ENCODE measurements around the gene PACSIN1.
A peak's percentile ranks its signal among the peaks of the same experiment; 100 is the strongest.

The PACSIN1 gene

DNA sequence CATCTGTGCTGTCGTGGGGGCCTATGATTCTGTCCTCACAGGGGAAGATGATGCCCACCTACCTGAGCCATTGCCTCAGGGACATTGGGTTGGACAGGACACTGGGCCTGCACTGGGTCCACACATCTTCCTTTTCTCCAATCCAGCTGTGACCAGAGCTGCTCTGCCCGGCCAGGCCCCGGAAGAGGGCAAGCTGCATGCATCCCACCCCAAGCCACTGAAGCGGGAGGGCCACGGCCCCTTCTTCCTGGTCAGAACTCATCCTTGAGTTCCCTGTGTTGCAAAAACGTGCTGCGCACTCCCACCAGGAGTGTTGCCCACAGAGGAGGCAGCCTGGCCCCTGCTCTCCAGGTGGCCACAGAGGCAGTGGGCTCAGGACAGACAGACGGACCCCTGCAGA lies 52.1 kb downstream of the PACSIN1 start:
- H3K9ac ChIP-seq (ENCODE audit: low read length in 5 of 5) = no peak overlapping the region
- no peaks in the 10 kb centered on the region for H3K36me3 ChIP-seq (ENCODE audit: control insufficient read depth in 5 of 5, insufficient read depth in 5 of 5, low read length in 5 of 5)
- peaks cover 0 to 6% (median 0%) of the 10 kb centered on the region in 5 donors for H3K4me1 ChIP-seq (ENCODE audit: control insufficient read depth in 5 of 5, insufficient read depth in 5 of 5, low read length in 5 of 5)
- H3K4me3 ChIP-seq (ENCODE audit: low read depth in 1 of 5, low read length in 5 of 5) = no peak overlapping the region
- H3K9me3 ChIP-seq (ENCODE audit: control insufficient read depth in 5 of 5, low read length in 5 of 5) = no peaks in the 10 kb centered on the region
- peaks cover 12 to 32% (median 28%) of the 10 kb centered on the region in 5 donors for H3K27me3 ChIP-seq (ENCODE audit: control insufficient read depth in 5 of 5, insufficient read depth in 4 of 5, low read length in 5 of 5)
- no peak overlapping the region for H3K27ac ChIP-seq (ENCODE audit: low read depth, low read length)

DNA sequence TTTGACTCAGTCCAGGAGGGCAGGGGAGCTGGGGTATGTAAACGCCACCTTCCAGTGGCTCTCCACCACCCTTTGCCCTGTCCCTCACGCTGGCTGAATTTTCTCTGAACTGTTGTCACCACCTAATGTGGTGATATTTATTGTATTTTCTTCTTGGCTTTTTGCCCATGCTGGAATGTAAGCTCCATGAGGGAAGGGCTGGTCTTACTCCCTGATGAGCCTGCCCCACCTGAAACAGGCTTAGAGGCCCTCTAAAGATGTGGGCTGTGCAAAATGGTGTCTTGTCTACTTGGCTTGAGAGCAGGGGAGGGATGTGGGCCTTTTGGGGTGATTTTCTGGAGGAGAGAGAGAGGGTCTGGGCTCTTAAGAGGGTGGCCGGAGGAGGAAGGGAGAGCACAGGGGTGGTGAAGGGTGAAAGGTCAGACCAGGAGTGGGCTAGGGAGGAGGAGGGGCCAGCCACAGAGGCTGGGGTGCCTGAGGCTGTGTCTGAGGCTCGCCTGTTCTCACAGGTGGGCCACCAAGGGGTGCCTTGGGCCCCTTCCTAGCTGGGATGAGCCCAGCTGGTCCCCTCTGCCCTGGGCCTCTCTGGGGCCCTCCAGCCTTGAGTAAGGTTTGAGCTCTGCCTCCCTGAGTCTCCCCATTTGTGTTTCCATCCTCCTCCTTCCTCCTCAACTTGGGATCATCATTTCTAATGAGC lies 52.9 kb downstream of the PACSIN1 start:
- H3K9ac ChIP-seq (ENCODE audit: low read length in 5 of 5) = no peak overlapping the region
- peaks cover 0 to 6% (median 0%) of the 10 kb centered on the region in 5 donors for H3K4me1 ChIP-seq (ENCODE audit: control insufficient read depth in 5 of 5, insufficient read depth in 5 of 5, low read length in 5 of 5)
- no peak overlapping the region for H3K4me3 ChIP-seq (ENCODE audit: low read depth in 1 of 5, low read length in 5 of 5)
- H3K27me3 ChIP-seq (ENCODE audit: control insufficient read depth in 5 of 5, insufficient read depth in 4 of 5, low read length in 5 of 5) = peaks cover 12 to 32% (median 28%) of the 10 kb centered on the region in 5 donors
- H3K9me3 ChIP-seq (ENCODE audit: control insufficient read depth in 5 of 5, low read length in 5 of 5) = no peaks in the 10 kb centered on the region
- H3K27ac ChIP-seq (ENCODE audit: low read depth, low read length) = no peak overlapping the region
- no peaks in the 10 kb centered on the region for H3K36me3 ChIP-seq (ENCODE audit: control insufficient read depth in 5 of 5, insufficient read depth in 5 of 5, low read length in 5 of 5)

DNA sequence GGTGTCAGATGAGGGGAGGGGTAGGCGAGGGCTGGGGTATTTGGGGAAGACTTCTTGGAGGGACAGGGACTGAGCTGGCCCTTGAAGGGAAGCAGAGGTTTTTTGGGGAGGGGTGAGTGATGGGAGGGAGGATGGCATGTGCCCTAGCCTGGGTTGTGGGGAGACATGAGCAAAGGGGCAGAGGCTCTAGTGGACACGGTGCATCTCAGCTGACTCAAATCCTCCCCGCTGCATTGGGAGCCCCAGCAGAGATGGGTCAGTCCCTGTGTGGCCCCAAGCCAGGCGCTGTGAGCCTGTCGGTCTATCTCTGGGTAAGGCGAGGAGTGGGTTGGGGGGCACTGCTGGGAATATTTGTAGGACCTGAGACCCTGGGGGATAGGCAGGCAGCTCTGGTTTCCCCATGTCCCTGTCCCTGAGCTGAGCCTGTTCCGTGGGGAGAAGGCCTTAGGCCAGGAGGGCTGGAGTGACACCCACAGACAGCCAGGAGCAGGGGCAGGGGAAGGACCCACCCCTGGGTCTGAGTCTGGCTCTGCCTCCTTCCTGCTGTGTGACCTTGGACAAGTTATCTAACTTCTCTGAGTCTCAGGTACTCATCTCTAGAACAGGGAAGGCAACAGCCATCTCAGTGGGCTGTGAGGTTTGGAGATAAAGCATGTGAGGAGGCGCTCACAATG lies 54.2 kb downstream of the PACSIN1 start:
- Histone ChIP-seq H3K27ac (ENCODE audit: low read depth, low read length) (no peak overlapping the region), H3K27me3 (ENCODE audit: control insufficient read depth in 5 of 5, insufficient read depth in 4 of 5, low read length in 5 of 5) (peaks cover 11 to 23% (median 17%) of the 10 kb centered on the region in 5 donors), H3K4me3 (ENCODE audit: low read depth in 1 of 5, low read length in 5 of 5) (no peak overlapping the region), H3K9ac (ENCODE audit: low read length in 5 of 5) (no peak overlapping the region), H3K36me3 (ENCODE audit: control insufficient read depth in 5 of 5, insufficient read depth in 5 of 5, low read length in 5 of 5) (no peaks in the 10 kb centered on the region), H3K4me1 (ENCODE audit: control insufficient read depth in 5 of 5, insufficient read depth in 5 of 5, low read length in 5 of 5) (no peaks in the 10 kb centered on the region), H3K9me3 (ENCODE audit: control insufficient read depth in 5 of 5, low read length in 5 of 5) (no peaks in the 10 kb centered on the region)

- H3K27ac ChIP-seq (ENCODE audit: low read depth, low read length) = no peak overlapping the region
- H3K4me1 ChIP-seq (ENCODE audit: control insufficient read depth in 5 of 5, insufficient read depth in 5 of 5, low read length in 5 of 5) = no peaks in the 10 kb centered on the region
- no peaks in the 10 kb centered on the region for H3K36me3 ChIP-seq (ENCODE audit: control insufficient read depth in 5 of 5, insufficient read depth in 5 of 5, low read length in 5 of 5)
- H3K27me3 ChIP-seq (ENCODE audit: control insufficient read depth in 5 of 5, insufficient read depth in 4 of 5, low read length in 5 of 5) = peaks cover 7 to 17% (median 10%) of the 10 kb centered on the region in 5 donors
- H3K4me3 ChIP-seq (ENCODE audit: low read depth in 1 of 5, low read length in 5 of 5) = no peak overlapping the region
- no peak overlapping the region for H3K9ac ChIP-seq (ENCODE audit: low read length in 5 of 5)
- H3K9me3 ChIP-seq (ENCODE audit: control insufficient read depth in 5 of 5, low read length in 5 of 5) = no peaks in the 10 kb centered on the region
These were observed 55.0 kb downstream of the PACSIN1 start for GRCh38 chr6:34520645-34521462.

DNA sequence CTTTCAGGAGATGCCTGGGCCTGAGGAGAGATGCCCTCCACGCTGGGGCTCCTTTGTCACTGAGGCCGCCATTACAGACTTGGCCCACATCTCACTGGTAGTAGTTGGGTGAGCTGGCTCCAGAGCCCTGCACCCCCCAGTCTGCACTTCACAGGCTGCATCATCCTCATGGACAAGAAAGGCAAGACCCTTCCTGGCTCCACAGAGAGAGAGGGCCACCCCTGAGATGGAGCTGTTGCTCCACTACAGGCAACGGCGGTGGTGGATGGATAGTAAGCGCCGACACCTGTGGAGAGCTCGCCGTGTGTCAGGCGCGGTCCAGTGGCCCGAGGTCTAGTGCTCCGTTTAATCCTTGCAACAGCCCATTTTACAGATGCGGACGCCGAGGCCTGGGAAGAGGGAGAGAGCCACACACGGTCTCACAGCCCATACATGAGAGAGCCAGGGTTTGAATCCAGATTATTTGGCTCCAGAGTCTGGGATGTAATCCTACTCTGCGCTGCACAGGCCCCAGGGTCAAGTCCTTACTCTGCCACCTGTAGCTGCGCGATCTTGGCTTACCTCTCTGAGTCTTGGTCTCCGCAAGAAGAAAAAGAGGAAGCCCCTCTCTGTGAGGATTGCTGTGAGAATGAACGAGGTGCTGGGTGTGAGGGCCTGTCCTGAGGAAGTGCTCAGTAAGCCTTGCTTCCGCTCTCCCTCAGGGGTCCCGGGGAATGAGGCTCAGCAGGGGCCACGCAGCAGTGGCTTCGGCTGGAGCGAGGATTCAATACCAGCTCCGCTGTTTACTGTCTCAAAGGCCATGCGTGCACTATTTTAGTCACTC lies 55.8 kb downstream of the PACSIN1 start:
- Histone ChIP-seq H3K27ac (ENCODE audit: low read depth, low read length) (no peak overlapping the region), H3K36me3 (ENCODE audit: control insufficient read depth in 5 of 5, insufficient read depth in 5 of 5, low read length in 5 of 5) (no peaks in the 10 kb centered on the region), H3K9ac (ENCODE audit: low read length in 5 of 5) (no peak overlapping the region), H3K9me3 (ENCODE audit: control insufficient read depth in 5 of 5, low read length in 5 of 5) (no peaks in the 10 kb centered on the region), H3K4me3 (ENCODE audit: low read depth in 1 of 5, low read length in 5 of 5) (no peak overlapping the region), H3K4me1 (ENCODE audit: control insufficient read depth in 5 of 5, insufficient read depth in 5 of 5, low read length in 5 of 5) (peaks cover 0 to 7% (median 6%) of the 10 kb centered on the region in 5 donors), H3K27me3 (ENCODE audit: control insufficient read depth in 5 of 5, insufficient read depth in 4 of 5, low read length in 5 of 5) (peaks cover 4 to 9% (median 5%) of the 10 kb centered on the region in 5 donors)

DNA sequence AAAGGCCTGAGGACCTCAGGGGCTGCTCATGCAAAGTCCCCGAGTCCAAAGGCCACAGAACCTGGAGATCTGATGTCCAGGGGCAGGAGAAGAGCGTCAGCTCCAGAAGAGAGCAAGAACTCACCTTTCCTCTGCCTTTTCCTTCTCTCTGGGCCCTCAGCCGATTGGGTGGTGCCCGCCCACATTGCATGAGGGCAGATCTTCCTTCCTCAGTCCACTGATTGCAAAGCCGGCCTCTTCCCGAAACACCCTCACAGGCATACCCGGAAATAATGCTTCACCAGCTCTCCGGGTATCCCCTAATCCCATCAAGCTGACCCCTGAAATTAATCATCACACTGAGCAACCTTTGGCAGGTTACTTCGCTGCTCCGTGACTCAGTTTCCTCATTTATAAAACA lies 56.9 kb downstream of the PACSIN1 start:
- H3K4me1 ChIP-seq (ENCODE audit: control insufficient read depth in 5 of 5, insufficient read depth in 5 of 5, low read length in 5 of 5) = peaks cover under 1 to 14% (median 13%) of the 10 kb centered on the region in 5 donors
- no peaks in the 10 kb centered on the region for H3K36me3 ChIP-seq (ENCODE audit: control insufficient read depth in 5 of 5, insufficient read depth in 5 of 5, low read length in 5 of 5)
- H3K27me3 ChIP-seq (ENCODE audit: control insufficient read depth in 5 of 5, insufficient read depth in 4 of 5, low read length in 5 of 5) = peaks cover 0 to 4% (median 0%) of the 10 kb centered on the region in 5 donors
- H3K4me3 ChIP-seq (ENCODE audit: low read depth in 1 of 5, low read length in 5 of 5) = no peak overlapping the region
- no peak overlapping the region for H3K9ac ChIP-seq (ENCODE audit: low read length in 5 of 5)
- no peak overlapping the region for H3K27ac ChIP-seq (ENCODE audit: low read depth, low read length)
- no peaks in the 10 kb centered on the region for H3K9me3 ChIP-seq (ENCODE audit: control insufficient read depth in 5 of 5, low read length in 5 of 5)

GRCh38 chr6:34523441-34524206 lies 57.7 kb downstream of the PACSIN1 start:
- Histone ChIP-seq H3K4me1 (ENCODE audit: control insufficient read depth in 5 of 5, insufficient read depth in 5 of 5, low read length in 5 of 5) (peaks cover 2 to 17% (median 14%) of the 10 kb centered on the region in 5 donors), H3K9ac (ENCODE audit: low read length in 5 of 5) (peak overlapping the region in 1 of 5 donors; percentile 30), H3K4me3 (ENCODE audit: low read depth in 1 of 5, low read length in 5 of 5) (no peak overlapping the region), H3K27me3 (ENCODE audit: control insufficient read depth in 5 of 5, insufficient read depth in 4 of 5, low read length in 5 of 5) (peaks cover 0 to 4% (median 0%) of the 10 kb centered on the region in 5 donors), H3K36me3 (ENCODE audit: control insufficient read depth in 5 of 5, insufficient read depth in 5 of 5, low read length in 5 of 5) (no peaks in the 10 kb centered on the region), H3K27ac (ENCODE audit: low read depth, low read length) (no peak overlapping the region), H3K9me3 (ENCODE audit: control insufficient read depth in 5 of 5, low read length in 5 of 5) (no peaks in the 10 kb centered on the region)

DNA sequence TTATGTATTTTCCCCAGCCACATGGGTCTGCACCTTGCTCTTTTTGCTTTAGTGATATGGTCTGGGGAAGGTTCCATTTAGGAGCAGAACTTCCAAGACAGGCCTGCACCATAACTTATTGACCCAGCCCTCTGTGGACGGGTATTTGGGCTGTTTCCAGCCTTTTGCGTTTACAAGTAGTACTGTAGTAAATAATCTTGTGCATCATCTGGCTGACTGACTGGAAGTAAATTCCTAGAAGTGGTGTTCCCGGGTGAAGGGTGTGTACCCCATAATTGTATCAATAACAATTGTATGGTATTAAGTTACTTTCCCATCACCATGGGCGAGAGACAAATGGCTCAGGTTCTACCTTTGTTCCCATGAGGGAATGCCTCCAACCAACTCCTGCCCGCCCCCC lies 58.6 kb downstream of the PACSIN1 start:
- no peaks in the 10 kb centered on the region for H3K9me3 ChIP-seq (ENCODE audit: control insufficient read depth in 5 of 5, low read length in 5 of 5)
- H3K4me3 ChIP-seq (ENCODE audit: low read depth in 1 of 5, low read length in 5 of 5) = no peak overlapping the region
- H3K9ac ChIP-seq (ENCODE audit: low read length in 5 of 5) = no peak overlapping the region
- peaks cover 2 to 17% (median 14%) of the 10 kb centered on the region in 5 donors for H3K4me1 ChIP-seq (ENCODE audit: control insufficient read depth in 5 of 5, insufficient read depth in 5 of 5, low read length in 5 of 5)
- H3K27ac ChIP-seq (ENCODE audit: low read depth, low read length) = no peak overlapping the region
- no peaks in the 10 kb centered on the region for H3K36me3 ChIP-seq (ENCODE audit: control insufficient read depth in 5 of 5, insufficient read depth in 5 of 5, low read length in 5 of 5)
- H3K27me3 ChIP-seq (ENCODE audit: control insufficient read depth in 5 of 5, insufficient read depth in 4 of 5, low read length in 5 of 5) = peaks cover 0 to 4% (median 0%) of the 10 kb centered on the region in 5 donors

GRCh38 chr6:34524971-34525370 lies 59.1 kb downstream of the PACSIN1 start:
- Histone ChIP-seq H3K36me3 (ENCODE audit: control insufficient read depth in 5 of 5, insufficient read depth in 5 of 5, low read length in 5 of 5) (no peaks in the 10 kb centered on the region), H3K4me1 (ENCODE audit: control insufficient read depth in 5 of 5, insufficient read depth in 5 of 5, low read length in 5 of 5) (peaks cover 2 to 17% (median 14%) of the 10 kb centered on the region in 5 donors), H3K9me3 (ENCODE audit: control insufficient read depth in 5 of 5, low read length in 5 of 5) (no peaks in the 10 kb centered on the region), H3K27ac (ENCODE audit: low read depth, low read length) (no peak overlapping the region), H3K9ac (ENCODE audit: low read length in 5 of 5) (no peak overlapping the region), H3K4me3 (ENCODE audit: low read depth in 1 of 5, low read length in 5 of 5) (no peak overlapping the region), H3K27me3 (ENCODE audit: control insufficient read depth in 5 of 5, insufficient read depth in 4 of 5, low read length in 5 of 5) (peaks cover 0 to 4% (median 0%) of the 10 kb centered on the region in 5 donors)

Measured in subcutaneous abdominal adipose tissue (tissue), 5 donors.